Lower lobe of right lung (tissue), 2 donors: ENCODE results near the gene TTC1. TPM values are rescaled to one million over a fixed set of nuclear protein-coding genes. Genes with fewer than 3 reads are reported as not detected.
A peak's percentile ranks its signal among the peaks of the same experiment; 100 is the strongest.
"Not testable (repeated sequence)": the region's sequence is repeated elsewhere in the genome, so short reads cannot be mapped to it uniquely, and the experiment has no call there.

Source experiments
- ATAC-seq, 2 donors: fragments of 200-7000 bp; cut with Tn5 transposase; one replicate each; pipeline ENCODE4 v1.9.1; 2020 to 2022; ENCODE audit warnings: mild to moderate bottlenecking in 2 of 2, moderate library complexity in 2 of 2
- DNase-seq: peaks from one replicate; pipeline ENCODE4 v3.0.0-alpha.2; 2020
- H3K27ac ChIP-seq: fragments of 200-600 bp; one replicate; pipeline ENCODE4 v1.8.0; 2022
- H3K27me3 ChIP-seq: fragments of 200-600 bp; one replicate; pipeline ENCODE4 v1.8.0; 2022; ENCODE audit warnings: low read depth
- H3K36me3 ChIP-seq: fragments of 200-600 bp; one replicate; pipeline ENCODE4 v1.8.0; 2022; ENCODE audit warnings: mild to moderate bottlenecking
- H3K4me1 ChIP-seq: fragments of 200-600 bp; one replicate; pipeline ENCODE4 v1.8.0; 2022
- H3K4me3 ChIP-seq: fragments of 200-600 bp; one replicate; pipeline ENCODE4 v1.8.0; 2022; ENCODE audit warnings: mild to moderate bottlenecking
- H3K9me3 ChIP-seq: fragments of 200-600 bp; one replicate; pipeline ENCODE4 v1.8.0; 2022
- CTCF ChIP-seq: fragments of 200-600 bp; IDR thresholded peaks from one replicate; pipeline ENCODE4 v1.8.0; 2022; ENCODE audit warnings: antibody characterized with exemption, mild to moderate bottlenecking
- intact Hi-C: fragments of 100-400 bp; cut with DNase I; formaldehyde crosslinking; loops from one replicate; pipeline ENCODE4 v1.11.0; 2022
- total RNA-seq: library from RNA; stranded (reverse); fragmentation: NEBNext Ultra II Directional; extraction: Animal tissue kit (Norgen Biotek cat#: 25700); gene quantifications from one replicate; pipeline ENCODE4 v1.2.1, GENCODE V29; 2021
- donor health status: DM: no; HTN: yes; CAD: no; lungs with severe emphysema.

TTC1 gene
- total RNA-seq, 1 donor from 2014 or later, result 44.6 TPM

GRCh38 chr5:160009591-160009989 lies 651 bp downstream of the TTC1 start:
- TF ChIP-seq CTCF, result no peak
- H3K9me3 ChIP-seq, result no peaks in the 10 kb centered on the region
- ATAC-seq (peak; percentile 15 to 22), DNase-seq (no peak)
- intact Hi-C loops, result no loop called here
- H3K4me1 ChIP-seq, result peaks cover 25% of the 10 kb centered on the region
- peaks cover 37% of the 10 kb centered on the region for H3K36me3 ChIP-seq
- no peaks in the 10 kb centered on the region for H3K27me3 ChIP-seq
- peak overlapping the region; percentile 93 for H3K4me3 ChIP-seq
- peak overlapping the region; percentile 93 for H3K27ac ChIP-seq

GRCh38 chr5:160011471-160011870 lies 2.5 kb downstream of the TTC1 start:
- intact Hi-C loops, result no loop called here
- ATAC-seq, result no peak
- H3K36me3 ChIP-seq, result peaks cover 51% of the 10 kb centered on the region

GRCh38 chr5:160014197-160014596 lies 5.3 kb downstream of the TTC1 start:
- H3K27me3 ChIP-seq, H3K4me3 ChIP-seq, H3K27ac ChIP-seq, intact Hi-C loops, ATAC-seq, DNase-seq, H3K9me3 ChIP-seq: not testable (repeated sequence)
- Histone ChIP-seq H3K36me3 (peaks cover 62% of the 10 kb centered on the region), H3K4me1 (peaks cover 25% of the 10 kb centered on the region)

More at GRCh38 chr5:160011471-160011870, 2.5 kb downstream of the TTC1 start:
- H3K4me3 ChIP-seq, result no peak overlapping the region
- no peak overlapping the region for H3K27ac ChIP-seq
- no peak for DNase-seq
- no peaks in the 10 kb centered on the region for H3K27me3 ChIP-seq
- H3K9me3 ChIP-seq, result no peaks in the 10 kb centered on the region
- TF ChIP-seq CTCF, result no peak
- H3K4me1 ChIP-seq, result peaks cover 25% of the 10 kb centered on the region

GRCh38 chr5:160018945-160019625 lies 10.1 kb downstream of the TTC1 start:
- Histone ChIP-seq H3K36me3 (peaks cover 30% of the 10 kb centered on the region), H3K27me3 (no peaks in the 10 kb centered on the region), H3K9me3 (no peaks in the 10 kb centered on the region), H3K4me1 (peaks cover 31% of the 10 kb centered on the region), H3K27ac (no peak overlapping the region), H3K4me3 (no peak overlapping the region)
- ATAC-seq (no peak), DNase-seq (no peak)
- TF ChIP-seq CTCF, result no peak
- intact Hi-C loops, result no loop called here

GRCh38 chr5:160020266-160020770 lies 11.4 kb downstream of the TTC1 start:
- Histone ChIP-seq H3K27ac (peak overlapping the region; percentile 13), H3K4me1 (peaks cover 32% of the 10 kb centered on the region), H3K36me3 (peaks cover 26% of the 10 kb centered on the region), H3K9me3 (no peaks in the 10 kb centered on the region), H3K27me3 (no peaks in the 10 kb centered on the region), H3K4me3 (no peak overlapping the region)
- intact Hi-C loops, result no loop called here
- ATAC-seq (no peak), DNase-seq (no peak)
- no peak for TF ChIP-seq CTCF

GRCh38 chr5:160020964-160021363 lies 12.0 kb downstream of the TTC1 start:
- Histone ChIP-seq H3K9me3 (no peaks in the 10 kb centered on the region), H3K4me1 (peaks cover 32% of the 10 kb centered on the region), H3K4me3 (no peak overlapping the region), H3K27ac (no peak overlapping the region), H3K27me3 (no peaks in the 10 kb centered on the region), H3K36me3 (peaks cover 22% of the 10 kb centered on the region)
- ATAC-seq (no peak), DNase-seq (no peak)
- no peak for TF ChIP-seq CTCF
- intact Hi-C loops, result no loop called here
